Memory B cell (primary cell): ENCODE measurements around the gene IGF2BP3.

Source experiments
- ATAC-seq: fragments of 150-1000 bp; cut with Tn5 transposase; 2 replicates; pipeline ENCODE4 v1.10.0; 2021; ENCODE audit warnings: low read depth, mild to moderate bottlenecking, moderate library complexity
- DNase-seq, 2 donors: peaks; one replicate each; pipeline ENCODE4 v3.0.0; 2022; ENCODE audit warnings: low spot score in 2 of 2
- H3K27ac Mint-ChIP-seq: one replicate; pipeline ENCODE4 v1.8.0; 2022; ENCODE audit warnings: mild to moderate bottlenecking, moderate library complexity, mixed read lengths
- H3K27me3 Mint-ChIP-seq: one replicate; pipeline ENCODE4 v1.8.0; 2022; ENCODE audit warnings: mixed read lengths
- H3K36me3 Mint-ChIP-seq: one replicate; pipeline ENCODE4 v1.8.0; 2022; ENCODE audit warnings: mild to moderate bottlenecking, mixed read lengths
- H3K4me1 Mint-ChIP-seq: one replicate; pipeline ENCODE4 v1.8.0; 2022; ENCODE audit warnings: mixed read lengths
- H3K4me3 Mint-ChIP-seq: one replicate; pipeline ENCODE4 v1.8.0; 2022; ENCODE audit warnings: mild to moderate bottlenecking, moderate library complexity, mixed read lengths
- H3K9me3 Mint-ChIP-seq: one replicate; pipeline ENCODE4 v1.8.0; 2022; ENCODE audit warnings: mixed read lengths

Gene IGF2BP3

GRCh38 chr7:23343102-23343501, 127.2 kb downstream of the IGF2BP3 start:
- Mint-ChIP-seq H3K27ac (no peak overlapping the region), H3K9me3 (peaks cover 1% of the 10 kb centered on the region), H3K36me3 (no peaks in the 10 kb centered on the region), H3K4me1 (peaks cover 20% of the 10 kb centered on the region), H3K27me3 (no peaks in the 10 kb centered on the region), H3K4me3 (no peak overlapping the region)
- DNase-seq (no peak), ATAC-seq (no peak)

GRCh38 chr7:23341846-23342598, 128.3 kb downstream of the IGF2BP3 start:
- DNase-seq (no peak), ATAC-seq (no peak)
- peaks cover under 1% of the 10 kb centered on the region for H3K9me3 Mint-ChIP-seq
- peaks cover 12% of the 10 kb centered on the region for H3K4me1 Mint-ChIP-seq
- H3K27ac Mint-ChIP-seq, result no peak overlapping the region
- no peak overlapping the region for H3K4me3 Mint-ChIP-seq
- H3K27me3 Mint-ChIP-seq, result peaks cover 2% of the 10 kb centered on the region
- H3K36me3 Mint-ChIP-seq, result peaks cover 3% of the 10 kb centered on the region

GRCh38 chr7:23338863-23339262, 131.4 kb downstream of the IGF2BP3 start:
- no peaks in the 10 kb centered on the region for H3K9me3 Mint-ChIP-seq
- peaks cover 3% of the 10 kb centered on the region for H3K36me3 Mint-ChIP-seq
- ATAC-seq (no peak), DNase-seq (no peak)
- H3K27me3 Mint-ChIP-seq, result peaks cover 2% of the 10 kb centered on the region
- no peak overlapping the region for H3K4me3 Mint-ChIP-seq
- H3K4me1 Mint-ChIP-seq, result peaks cover 3% of the 10 kb centered on the region
- H3K27ac Mint-ChIP-seq, result no peak overlapping the region

GRCh38 chr7:23338439-23338838, 131.9 kb downstream of the IGF2BP3 start:
- H3K27ac Mint-ChIP-seq, result no peak overlapping the region
- ATAC-seq (no peak), DNase-seq (no peak)
- no peaks in the 10 kb centered on the region for H3K4me1 Mint-ChIP-seq
- peaks cover 2% of the 10 kb centered on the region for H3K27me3 Mint-ChIP-seq
- peaks cover 3% of the 10 kb centered on the region for H3K36me3 Mint-ChIP-seq
- no peaks in the 10 kb centered on the region for H3K9me3 Mint-ChIP-seq
- H3K4me3 Mint-ChIP-seq, result no peak overlapping the region

GRCh38 chr7:23337374-23337773, 132.9 kb downstream of the IGF2BP3 start:
- Mint-ChIP-seq H3K27ac (no peak overlapping the region), H3K27me3 (peaks cover 2% of the 10 kb centered on the region), H3K36me3 (peaks cover 3% of the 10 kb centered on the region), H3K4me1 (no peaks in the 10 kb centered on the region), H3K4me3 (no peak overlapping the region), H3K9me3 (no peaks in the 10 kb centered on the region)
- DNase-seq (no peak), ATAC-seq (no peak)

GRCh38 chr7:23336799-23337283, 133.4 kb downstream of the IGF2BP3 start:
- Mint-ChIP-seq H3K4me1 (no peaks in the 10 kb centered on the region), H3K27me3 (peaks cover 2% of the 10 kb centered on the region), H3K9me3 (no peaks in the 10 kb centered on the region), H3K36me3 (peaks cover 3% of the 10 kb centered on the region), H3K4me3 (no peak overlapping the region), H3K27ac (no peak overlapping the region)
- DNase-seq, result no peak
- ATAC-seq, result no peak

- Mint-ChIP-seq H3K36me3 (peaks cover 3% of the 10 kb centered on the region), H3K9me3 (no peaks in the 10 kb centered on the region), H3K4me3 (no peak overlapping the region), H3K27me3 (peaks cover 2% of the 10 kb centered on the region), H3K27ac (no peak overlapping the region), H3K4me1 (no peaks in the 10 kb centered on the region)
- DNase-seq (no peak), ATAC-seq (no peak)
Measured at GRCh38 chr7:23336086-23336485, 134.2 kb downstream of the IGF2BP3 start.

- ATAC-seq (no peak), DNase-seq (no peak)
- no peak overlapping the region for H3K27ac Mint-ChIP-seq
Measured at GRCh38 chr7:23335621-23336020, 134.7 kb downstream of the IGF2BP3 start.

GRCh38 chr7:23335136-23335535, 135.2 kb downstream of the IGF2BP3 start:
- DNase-seq (no peak), ATAC-seq (no peak)
- H3K27me3 Mint-ChIP-seq, result peaks cover 2% of the 10 kb centered on the region
- H3K4me3 Mint-ChIP-seq, result no peak overlapping the region
- H3K4me1 Mint-ChIP-seq, result no peaks in the 10 kb centered on the region
- H3K9me3 Mint-ChIP-seq, result no peaks in the 10 kb centered on the region
- H3K27ac Mint-ChIP-seq, result no peak overlapping the region
- H3K36me3 Mint-ChIP-seq, result peaks cover 3% of the 10 kb centered on the region

More at GRCh38 chr7:23335621-23336020, 134.7 kb downstream of the IGF2BP3 start:
- no peaks in the 10 kb centered on the region for H3K4me1 Mint-ChIP-seq
- H3K36me3 Mint-ChIP-seq, result peaks cover 3% of the 10 kb centered on the region
- H3K9me3 Mint-ChIP-seq, result no peaks in the 10 kb centered on the region
- no peak overlapping the region for H3K4me3 Mint-ChIP-seq
- peaks cover 2% of the 10 kb centered on the region for H3K27me3 Mint-ChIP-seq

- H3K9me3 Mint-ChIP-seq, result no peaks in the 10 kb centered on the region
- H3K4me3 Mint-ChIP-seq, result no peak overlapping the region
- no peaks in the 10 kb centered on the region for H3K4me1 Mint-ChIP-seq
- no peak for ATAC-seq
- H3K36me3 Mint-ChIP-seq, result peaks cover 3% of the 10 kb centered on the region
- no peak overlapping the region for H3K27ac Mint-ChIP-seq
- no peak for DNase-seq
- H3K27me3 Mint-ChIP-seq, result peaks cover 2% of the 10 kb centered on the region
Measured at GRCh38 chr7:23334482-23335056, 135.7 kb downstream of the IGF2BP3 start.

- DNase-seq (no peak), ATAC-seq (no peak)
- H3K27ac Mint-ChIP-seq, result no peak overlapping the region
- no peak overlapping the region for H3K4me3 Mint-ChIP-seq
- H3K4me1 Mint-ChIP-seq, result no peaks in the 10 kb centered on the region
- peaks cover 2% of the 10 kb centered on the region for H3K27me3 Mint-ChIP-seq
- no peaks in the 10 kb centered on the region for H3K9me3 Mint-ChIP-seq
- peaks cover 3% of the 10 kb centered on the region for H3K36me3 Mint-ChIP-seq
Measured at GRCh38 chr7:23333671-23334246, 136.5 kb downstream of the IGF2BP3 start.

- DNase-seq (no peak), ATAC-seq (no peak)
- Mint-ChIP-seq H3K4me3 (no peak overlapping the region), H3K27ac (no peak overlapping the region), H3K27me3 (peaks cover 2% of the 10 kb centered on the region), H3K36me3 (peaks cover 3% of the 10 kb centered on the region), H3K9me3 (no peaks in the 10 kb centered on the region), H3K4me1 (no peaks in the 10 kb centered on the region)
Measured at GRCh38 chr7:23332910-23333612, 137.2 kb downstream of the IGF2BP3 start.

GRCh38 chr7:23332193-23332592, 138.1 kb downstream of the IGF2BP3 start:
- Mint-ChIP-seq H3K9me3 (no peaks in the 10 kb centered on the region), H3K36me3 (no peaks in the 10 kb centered on the region), H3K27me3 (no peaks in the 10 kb centered on the region), H3K4me3 (no peak overlapping the region), H3K4me1 (no peaks in the 10 kb centered on the region), H3K27ac (no peak overlapping the region)
- DNase-seq, result no peak
- no peak for ATAC-seq

GRCh38 chr7:23331132-23331531, 139.2 kb downstream of the IGF2BP3 start:
- ATAC-seq (no peak), DNase-seq (no peak)
- Mint-ChIP-seq H3K36me3 (no peaks in the 10 kb centered on the region), H3K9me3 (no peaks in the 10 kb centered on the region), H3K27me3 (no peaks in the 10 kb centered on the region), H3K4me1 (no peaks in the 10 kb centered on the region), H3K4me3 (no peak overlapping the region), H3K27ac (no peak overlapping the region)
